Measurements from ENCODE around the gene KIF26B. TPM values are rescaled to one million over a fixed set of nuclear protein-coding genes. Genes with fewer than 3 reads are reported as not detected.

Gene KIF26B
- polyA plus RNA-seq, 1 of the 3 experiments (the other 2 are of a cell fraction) = 2.6 TPM

DNA sequence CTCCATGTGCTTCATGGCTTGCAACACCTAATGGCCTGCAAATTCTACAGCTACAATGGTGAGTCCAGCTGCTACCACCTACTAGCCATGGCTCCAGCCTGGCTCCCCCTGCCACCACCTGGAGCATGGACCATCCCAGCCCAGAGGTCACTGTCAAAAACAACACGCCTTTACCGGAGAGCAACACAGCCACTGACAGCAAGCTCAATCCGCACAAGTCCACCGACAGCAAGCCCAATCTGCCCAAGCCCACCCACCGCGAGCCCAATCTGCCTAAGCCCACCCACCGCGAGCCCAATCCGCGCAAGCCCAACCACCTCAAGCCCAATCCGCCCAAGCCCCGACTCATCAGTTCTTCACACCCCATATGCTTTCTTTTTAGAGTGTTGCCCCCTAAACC is 128.2 kb downstream of the KIF26B start:
- Histone ChIP-seq H3K9ac (no peak overlapping the region), H3K36me3 (replicated peaks in 1 of 2; ENCODE audit: control insufficient read depth in 1 of 2, insufficient read depth in 2 of 2, low read length in 1 of 2) (peaks cover 0 to 6% of the 10 kb centered on the region in 2 experiments), H3F3A (replicated peaks; ENCODE audit: insufficient read depth) (no peaks in the 10 kb centered on the region), H4K20me1 (ENCODE audit: insufficient read depth) (no peaks in the 10 kb centered on the region), H3K9me2 (no peaks in the 10 kb centered on the region), H3K4me3 (ENCODE audit: low read depth in 2 of 2, low read length in 1 of 2) (no peak overlapping the region), H3K4me2 (no peak overlapping the region), H3K27me3 (ENCODE audit: insufficient read depth) (no peaks in the 10 kb centered on the region), H2AFZ (ENCODE audit: low read depth) (no peak overlapping the region), H3K27ac (ENCODE audit: low read depth in 2 of 2, low read length in 1 of 2) (no peak overlapping the region), H3K79me2 (ENCODE audit: insufficient read depth) (no peaks in the 10 kb centered on the region), H3K4me1 (ENCODE audit: control insufficient read depth in 1 of 2, insufficient read depth in 2 of 2, low read depth in 1 of 2, low read length in 1 of 2) (no peaks in the 10 kb centered on the region; a peak in 1 of 4 replicates), H3K9me3 (no peaks in the 10 kb centered on the region)
- ChIA-PET CTCF (no interaction called here), POLR2A (no interaction called here)
- TF ChIP-seq GATA2 (CRISPR knock-in tag; IDR thresholded peaks at IDR 0.05) (no peak), JUND (IDR thresholded peaks at IDR 0.05) (no peak), RAD21 (IDR thresholded peaks at IDR 0.05; ENCODE audit: low read length) (no peak), CHD2 (IDR thresholded peaks at IDR 0.05; ENCODE audit: low read length, partially characterized antibody) (no peak)
- TF ChIP-seq, protein P1, sequence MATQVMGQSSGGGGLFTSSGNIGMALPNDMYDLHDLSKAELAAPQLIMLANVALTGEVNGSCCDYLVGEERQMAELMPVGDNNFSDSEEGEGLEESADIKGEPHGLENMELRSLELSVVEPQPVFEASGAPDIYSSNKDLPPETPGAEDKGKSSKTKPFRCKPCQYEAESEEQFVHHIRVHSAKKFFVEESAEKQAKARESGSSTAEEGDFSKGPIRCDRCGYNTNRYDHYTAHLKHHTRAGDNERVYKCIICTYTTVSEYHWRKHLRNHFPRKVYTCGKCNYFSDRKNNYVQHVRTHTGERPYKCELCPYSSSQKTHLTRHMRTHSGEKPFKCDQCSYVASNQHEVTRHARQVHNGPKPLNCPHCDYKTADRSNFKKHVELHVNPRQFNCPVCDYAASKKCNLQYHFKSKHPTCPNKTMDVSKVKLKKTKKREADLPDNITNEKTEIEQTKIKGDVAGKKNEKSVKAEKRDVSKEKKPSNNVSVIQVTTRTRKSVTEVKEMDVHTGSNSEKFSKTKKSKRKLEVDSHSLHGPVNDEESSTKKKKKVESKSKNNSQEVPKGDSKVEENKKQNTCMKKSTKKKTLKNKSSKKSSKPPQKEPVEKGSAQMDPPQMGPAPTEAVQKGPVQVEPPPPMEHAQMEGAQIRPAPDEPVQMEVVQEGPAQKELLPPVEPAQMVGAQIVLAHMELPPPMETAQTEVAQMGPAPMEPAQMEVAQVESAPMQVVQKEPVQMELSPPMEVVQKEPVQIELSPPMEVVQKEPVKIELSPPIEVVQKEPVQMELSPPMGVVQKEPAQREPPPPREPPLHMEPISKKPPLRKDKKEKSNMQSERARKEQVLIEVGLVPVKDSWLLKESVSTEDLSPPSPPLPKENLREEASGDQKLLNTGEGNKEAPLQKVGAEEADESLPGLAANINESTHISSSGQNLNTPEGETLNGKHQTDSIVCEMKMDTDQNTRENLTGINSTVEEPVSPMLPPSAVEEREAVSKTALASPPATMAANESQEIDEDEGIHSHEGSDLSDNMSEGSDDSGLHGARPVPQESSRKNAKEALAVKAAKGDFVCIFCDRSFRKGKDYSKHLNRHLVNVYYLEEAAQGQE (IDR thresholded peaks at IDR 0.05; ENCODE audit: low read depth, low read length) = no peak
- 95% methylated on average over 10 of the region's 12 CpGs for WGBS (ENCODE audit: low lambda C conversion rate)
- no peak for DNase-seq

DNA sequence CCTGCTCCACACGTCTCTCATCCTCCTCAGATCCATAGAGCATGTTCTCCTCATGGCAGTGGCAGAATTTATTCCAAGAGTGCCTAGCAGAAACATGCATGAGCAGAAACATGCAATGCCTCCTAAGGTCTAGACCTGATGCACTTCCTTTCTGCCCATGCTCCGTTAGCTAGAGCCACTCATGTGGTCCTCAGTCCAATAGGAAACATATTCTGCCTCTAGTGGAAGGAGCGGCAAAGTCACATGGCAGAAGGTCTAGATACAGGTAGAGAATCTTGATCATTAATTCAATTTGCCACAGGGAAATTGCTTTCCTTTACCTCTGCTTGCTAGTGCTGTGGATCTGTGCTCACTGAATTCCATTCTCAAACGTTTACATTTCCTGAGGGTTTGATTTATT is 130.4 kb downstream of the KIF26B start:
- H3K79me2 ChIP-seq (ENCODE audit: insufficient read depth) = no peaks in the 10 kb centered on the region

More for the DNA sequence above, 130.4 kb downstream of the KIF26B start:
- Histone ChIP-seq H3K27ac (ENCODE audit: low read depth in 2 of 2, low read length in 1 of 2) (no peak overlapping the region; a peak in 1 of 4 replicates), H3K36me3 (replicated peaks in 1 of 2; ENCODE audit: control insufficient read depth in 1 of 2, insufficient read depth in 2 of 2, low read length in 1 of 2) (peaks cover 0 to 7% of the 10 kb centered on the region in 2 experiments), H3F3A (replicated peaks; ENCODE audit: insufficient read depth) (no peaks in the 10 kb centered on the region), H3K9me2 (no peaks in the 10 kb centered on the region), H2AFZ (ENCODE audit: low read depth) (no peak overlapping the region), H3K27me3 (ENCODE audit: insufficient read depth) (no peaks in the 10 kb centered on the region), H3K4me1 (ENCODE audit: control insufficient read depth in 1 of 2, insufficient read depth in 2 of 2, low read depth in 1 of 2, low read length in 1 of 2) (peaks cover 0 to 3% of the 10 kb centered on the region in 2 experiments; a peak in 1 of 4 replicates), H3K9me3 (no peaks in the 10 kb centered on the region), H4K20me1 (ENCODE audit: insufficient read depth) (no peaks in the 10 kb centered on the region), H3K4me2 (no peak overlapping the region), H3K4me3 (ENCODE audit: low read depth in 2 of 2, low read length in 1 of 2) (no peak overlapping the region), H3K9ac (no peak overlapping the region)
- TF ChIP-seq JUND (IDR thresholded peaks at IDR 0.05) = no peak
- TF ChIP-seq FOXM1 (IDR thresholded peaks at IDR 0.05; ENCODE audit: low read depth) = no peak
- no peak for TF ChIP-seq MEF2A (IDR thresholded peaks at IDR 0.05; ENCODE audit: borderline replicate concordance, low read depth)
- no peak for TF ChIP-seq EZH2phosphoT487 (IDR thresholded peaks at IDR 0.05; ENCODE audit: borderline replicate concordance, low read depth)
- no peak for TF ChIP-seq NFIC (IDR thresholded peaks at IDR 0.05; ENCODE audit: borderline replicate concordance)
- TF ChIP-seq, protein P2, sequence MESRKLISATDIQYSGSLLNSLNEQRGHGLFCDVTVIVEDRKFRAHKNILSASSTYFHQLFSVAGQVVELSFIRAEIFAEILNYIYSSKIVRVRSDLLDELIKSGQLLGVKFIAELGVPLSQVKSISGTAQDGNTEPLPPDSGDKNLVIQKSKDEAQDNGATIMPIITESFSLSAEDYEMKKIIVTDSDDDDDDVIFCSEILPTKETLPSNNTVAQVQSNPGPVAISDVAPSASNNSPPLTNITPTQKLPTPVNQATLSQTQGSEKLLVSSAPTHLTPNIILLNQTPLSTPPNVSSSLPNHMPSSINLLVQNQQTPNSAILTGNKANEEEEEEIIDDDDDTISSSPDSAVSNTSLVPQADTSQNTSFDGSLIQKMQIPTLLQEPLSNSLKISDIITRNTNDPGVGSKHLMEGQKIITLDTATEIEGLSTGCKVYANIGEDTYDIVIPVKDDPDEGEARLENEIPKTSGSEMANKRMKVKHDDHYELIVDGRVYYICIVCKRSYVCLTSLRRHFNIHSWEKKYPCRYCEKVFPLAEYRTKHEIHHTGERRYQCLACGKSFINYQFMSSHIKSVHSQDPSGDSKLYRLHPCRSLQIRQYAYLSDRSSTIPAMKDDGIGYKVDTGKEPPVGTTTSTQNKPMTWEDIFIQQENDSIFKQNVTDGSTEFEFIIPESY (IDR thresholded peaks at IDR 0.05; ENCODE audit: borderline replicate concordance, low read depth) = no peak
- no peak for TF ChIP-seq NRF1 (IDR thresholded peaks at IDR 0.05; ENCODE audit: low read depth, low read length)
- TF ChIP-seq FOXJ3 (CRISPR knock-in tag; IDR thresholded peaks at IDR 0.05) = no peak
- WGBS (ENCODE audit: low lambda C conversion rate) = 79% methylated on average over 4 of the region's 4 CpGs
- no peak for DNase-seq
- ChIA-PET CTCF (no interaction called here), POLR2A (no interaction called here)

Measured in SK-N-SH (cell line).